Urinary bladder (tissue), 4 donors: Measurements from ENCODE around the gene PABPN1. TPM values are rescaled to one million over a fixed set of nuclear protein-coding genes. Genes with fewer than 3 reads are reported as not detected.

Source experiments
- DNase-seq: peaks from one replicate; pipeline ENCODE4 v3.0.0-alpha.2; 2015; ENCODE audit errors: extremely low spot score
- H3K27ac ChIP-seq: one replicate; pipeline ENCODE4 v1.5.1; 2013; ENCODE audit warnings: low read depth, mild to moderate bottlenecking, moderate library complexity
- H3K36me3 ChIP-seq: one replicate; pipeline ENCODE4 v1.6.1; 2013; ENCODE audit warnings: mild to moderate bottlenecking, moderate library complexity; ENCODE audit not compliant: insufficient read depth
- H3K4me1 ChIP-seq: one replicate; pipeline ENCODE4 v1.6.1; 2013; ENCODE audit warnings: mild to moderate bottlenecking, moderate library complexity; ENCODE audit not compliant: insufficient read depth
- H3K4me3 ChIP-seq: one replicate; pipeline ENCODE4 v1.5.1; 2013; ENCODE audit warnings: low read depth, low read length
- WGBS: extraction: QIAGEN DNeasy Blood & Tissue Kit; methylation state at CpG from one replicate; pipeline ENCODE4 v1.1.7; 2013; 5-methylcytosine and 5-hydroxymethylcytosine counted together
- polyA plus RNA-seq: library from polyadenylated mRNA; stranded (reverse); fragments of 200-250 nt; gene quantifications from one replicate; pipeline ENCODE4 v1.2.3, GENCODE V29; 2013
- total RNA-seq: library from RNA; depleted of rRNA; stranded (reverse); fragments of >200 nt; gene quantifications from one replicate; pipeline ENCODE4 v1.2.3, GENCODE V29; 2014
- donor health status: healthy with polysubstance abuse.
- donor health status: healthy.

The PABPN1 gene
- total and polyA plus RNA-seq, 2 donors = 52.0 to 84.0 TPM

DNA sequence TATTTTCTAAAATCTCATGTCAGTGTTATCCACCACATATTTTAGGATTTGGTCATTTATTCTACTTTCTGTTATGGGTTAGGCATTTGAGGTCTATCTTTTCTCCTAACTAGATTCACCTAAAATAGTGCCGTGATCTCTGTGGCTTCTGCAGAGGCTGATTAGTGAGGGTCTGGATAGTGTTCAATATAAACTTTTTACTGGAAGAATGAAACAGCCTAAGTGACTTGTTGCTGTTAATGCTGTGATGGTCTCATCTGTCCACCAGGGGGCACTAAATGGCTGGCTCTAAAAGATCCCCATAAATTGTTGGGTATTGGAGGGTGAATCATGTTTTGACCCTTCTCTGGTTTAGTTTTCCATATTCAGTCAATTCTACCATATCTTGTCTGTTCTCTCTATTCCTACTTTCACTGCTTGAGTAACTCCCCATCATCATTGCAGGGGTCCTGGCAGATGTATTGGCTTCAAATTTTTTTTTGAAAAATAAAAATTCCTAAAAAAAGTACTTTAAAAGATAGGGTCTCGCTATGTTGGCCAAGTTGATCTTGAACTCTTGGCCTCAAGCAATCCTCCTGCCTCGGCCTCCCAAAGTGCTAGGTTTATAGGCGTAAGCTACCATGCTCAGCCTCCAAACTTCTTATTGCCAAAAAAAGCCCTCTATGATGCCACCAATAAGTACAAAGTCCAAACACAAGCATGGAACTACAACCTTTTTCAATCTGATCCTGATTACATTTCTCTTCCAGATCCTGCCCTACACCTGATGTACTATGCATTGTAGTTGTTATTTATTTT is 6.9 kb downstream of the PABPN1 start:
- peaks cover 9% of the 10 kb centered on the region for H3K36me3 ChIP-seq
- H3K4me1 ChIP-seq = no peaks in the 10 kb centered on the region
- WGBS = 40% methylated on average over 4 of the region's 4 CpGs
- no peak overlapping the region for H3K4me3 ChIP-seq
- DNase-seq = peak; percentile 71
- H3K27ac ChIP-seq = no peak overlapping the region

DNA sequence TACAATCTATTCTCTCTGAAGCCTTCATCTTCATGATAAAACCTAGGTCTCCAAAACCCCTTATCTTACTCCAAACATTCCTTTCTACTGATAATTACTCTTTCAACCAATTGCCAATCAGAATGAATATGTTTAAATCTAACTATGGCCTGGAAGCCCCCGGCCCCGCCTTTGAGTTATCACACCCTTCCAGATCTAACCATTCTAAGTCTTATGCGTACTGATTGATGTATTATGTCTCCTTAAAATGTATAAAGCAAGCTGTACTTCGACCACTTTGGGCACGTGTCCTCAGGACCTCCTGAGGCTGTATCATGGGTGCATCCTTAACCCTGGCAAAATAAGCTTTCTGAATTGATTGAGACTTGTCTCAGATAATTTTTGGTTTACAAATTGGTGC is 14.4 kb downstream of the PABPN1 start:
- Histone ChIP-seq H3K4me1 (no peaks in the 10 kb centered on the region), H3K27ac (no peak overlapping the region), H3K36me3 (no peaks in the 10 kb centered on the region), H3K4me3 (no peak overlapping the region)
- DNase-seq = no peak
- WGBS = 87% methylated on average over 5 of the region's 5 CpGs

DNA sequence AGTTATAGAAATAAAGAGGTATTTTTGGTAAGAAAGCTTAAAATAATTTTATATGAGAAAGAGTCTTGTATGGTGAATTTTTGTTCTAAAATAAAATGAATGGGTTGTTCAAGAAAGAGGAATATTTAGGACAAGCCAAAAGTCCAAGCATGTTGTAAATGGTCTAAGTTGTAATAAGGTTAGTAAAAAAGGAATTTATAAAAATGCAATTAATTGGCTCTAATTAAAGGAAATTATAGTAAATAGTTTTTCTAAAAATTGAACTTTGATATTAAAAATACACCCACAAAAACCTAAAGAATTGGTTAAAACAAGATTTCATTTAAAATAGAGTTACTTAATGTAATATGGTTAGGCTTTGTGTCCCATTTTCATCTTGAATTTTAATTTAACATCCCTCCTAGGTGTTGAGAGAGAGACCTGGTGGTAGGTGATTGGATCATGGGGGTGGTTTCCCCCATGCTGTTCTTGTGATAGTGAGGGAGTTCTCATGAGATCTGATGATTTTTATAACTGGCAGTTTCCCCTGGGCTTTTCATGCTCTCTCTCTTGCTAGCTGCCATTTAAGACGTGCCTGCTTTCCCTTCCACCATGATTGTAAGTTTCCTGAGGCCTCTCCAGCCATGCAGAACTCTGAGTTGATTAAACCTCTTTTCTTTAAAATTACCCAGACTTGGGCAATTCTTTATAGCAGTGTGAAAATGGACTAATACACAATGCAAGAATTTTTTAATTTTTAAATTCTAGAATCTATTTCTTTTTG is 18.4 kb downstream of the PABPN1 start:
- H3K4me3 ChIP-seq = no peak overlapping the region

DNA sequence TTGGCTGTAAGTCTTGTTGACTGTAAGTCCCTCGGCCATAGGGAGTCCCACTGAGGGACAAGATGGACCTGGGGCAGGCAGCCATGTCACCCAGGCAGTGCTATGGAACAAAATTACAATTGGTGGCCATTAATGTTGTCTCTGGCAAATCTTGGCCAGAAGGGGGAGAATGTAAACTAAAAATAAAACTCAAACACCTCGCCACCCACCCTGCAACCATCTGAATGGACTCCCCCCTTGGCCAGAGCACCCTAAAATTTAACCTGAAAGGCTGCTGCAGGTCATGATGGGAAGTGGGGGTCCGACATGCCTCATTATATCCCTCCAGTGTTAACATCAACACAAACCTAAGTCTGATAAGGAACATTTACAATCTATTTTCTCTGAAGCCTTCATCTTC is 23.2 kb downstream of the PABPN1 start:
- Histone ChIP-seq H3K4me3 (no peak overlapping the region), H3K4me1 (no peaks in the 10 kb centered on the region)
- 48% methylated on average over 3 of the region's 3 CpGs for WGBS

More for the DNA sequence above, 18.4 kb downstream of the PABPN1 start:
- no peak overlapping the region for H3K27ac ChIP-seq
- WGBS = 90% methylated on average over 1 of the region's 1 CpG
- no peaks in the 10 kb centered on the region for H3K4me1 ChIP-seq
- no peaks in the 10 kb centered on the region for H3K36me3 ChIP-seq
- DNase-seq = no peak

DNA sequence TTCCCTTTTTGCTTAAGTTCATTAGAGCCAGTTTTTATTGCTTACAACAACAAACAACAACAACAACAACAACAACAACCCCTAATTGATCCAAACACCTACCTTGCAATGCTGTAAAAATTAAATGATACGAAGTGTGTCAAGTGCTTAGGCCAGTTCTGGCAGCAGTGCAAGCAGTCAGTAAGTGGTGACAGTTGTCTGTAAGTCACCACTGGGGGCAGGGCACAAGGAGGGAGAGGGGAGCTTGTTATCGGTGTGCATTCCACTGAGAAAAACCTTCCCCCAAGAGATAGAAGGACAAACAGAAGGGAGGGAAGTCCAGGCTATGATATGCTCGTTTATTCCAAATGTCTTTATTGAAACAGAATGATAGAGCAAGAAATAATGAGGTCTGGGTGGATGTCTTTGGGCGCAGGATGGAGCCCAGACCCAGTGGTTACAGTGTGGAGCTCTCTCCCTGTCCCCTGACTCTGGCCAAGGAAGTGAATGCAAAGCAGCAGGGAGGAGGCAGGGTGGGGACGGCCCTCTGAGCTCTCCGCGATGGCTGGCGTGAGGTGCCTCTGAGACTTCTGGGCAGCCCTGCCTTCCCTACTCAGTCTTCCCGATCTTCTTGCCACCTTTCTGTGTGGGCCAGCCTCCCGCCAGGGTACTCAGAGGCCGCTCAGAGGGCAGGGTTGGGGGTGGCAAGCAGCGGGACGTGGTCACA is 24.9 kb downstream of the PABPN1 start:
- no peak for DNase-seq
- no peaks in the 10 kb centered on the region for H3K36me3 ChIP-seq
- no peak overlapping the region for H3K4me3 ChIP-seq
- no peaks in the 10 kb centered on the region for H3K4me1 ChIP-seq
- no peak overlapping the region for H3K27ac ChIP-seq
- 77% methylated on average over 13 of the region's 13 CpGs for WGBS

More for the DNA sequence above, 23.2 kb downstream of the PABPN1 start:
- no peaks in the 10 kb centered on the region for H3K36me3 ChIP-seq
- DNase-seq = no peak
- H3K27ac ChIP-seq = no peak overlapping the region

DNA sequence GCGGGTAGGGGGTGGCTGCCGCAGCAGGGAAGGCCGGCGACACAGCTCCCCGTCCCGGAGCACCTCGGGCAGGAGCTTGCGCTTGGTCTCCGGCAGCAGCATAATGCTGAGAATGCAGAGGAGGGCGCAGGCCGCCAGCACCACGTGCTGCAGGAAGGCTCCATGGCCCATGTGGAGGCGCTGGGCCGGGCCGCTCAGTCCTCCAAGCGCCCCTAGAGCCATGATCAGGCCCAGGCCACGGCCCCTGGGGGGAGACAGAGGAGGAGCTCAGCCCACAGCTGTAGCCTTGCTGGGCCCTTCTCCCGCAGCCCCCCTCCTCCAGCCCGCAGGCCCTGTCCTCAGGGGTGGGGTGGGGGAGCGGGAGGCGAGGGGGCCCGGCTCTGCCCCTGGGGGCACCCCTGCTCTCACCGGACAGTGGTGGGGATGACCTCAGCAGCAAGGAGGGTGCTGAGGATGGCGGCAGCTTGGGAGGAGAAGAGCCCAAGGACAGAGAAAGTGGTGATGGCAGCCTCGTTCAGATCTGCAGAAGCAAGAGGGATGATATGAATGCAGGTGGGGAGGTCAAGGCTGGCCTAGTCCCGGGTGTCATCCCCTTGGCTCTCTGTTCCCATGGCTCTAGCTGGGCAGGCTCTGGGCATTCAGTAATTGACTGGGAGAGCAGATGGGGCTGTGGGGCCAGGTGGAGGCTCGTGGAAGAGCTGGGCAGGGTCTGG is 25.6 kb downstream of the PABPN1 start:
- Histone ChIP-seq H3K4me3 (no peak overlapping the region), H3K36me3 (no peaks in the 10 kb centered on the region), H3K4me1 (peaks cover 2% of the 10 kb centered on the region), H3K27ac (no peak overlapping the region)
- no peak for DNase-seq
- WGBS = 84% methylated on average over 27 of the region's 27 CpGs

DNA sequence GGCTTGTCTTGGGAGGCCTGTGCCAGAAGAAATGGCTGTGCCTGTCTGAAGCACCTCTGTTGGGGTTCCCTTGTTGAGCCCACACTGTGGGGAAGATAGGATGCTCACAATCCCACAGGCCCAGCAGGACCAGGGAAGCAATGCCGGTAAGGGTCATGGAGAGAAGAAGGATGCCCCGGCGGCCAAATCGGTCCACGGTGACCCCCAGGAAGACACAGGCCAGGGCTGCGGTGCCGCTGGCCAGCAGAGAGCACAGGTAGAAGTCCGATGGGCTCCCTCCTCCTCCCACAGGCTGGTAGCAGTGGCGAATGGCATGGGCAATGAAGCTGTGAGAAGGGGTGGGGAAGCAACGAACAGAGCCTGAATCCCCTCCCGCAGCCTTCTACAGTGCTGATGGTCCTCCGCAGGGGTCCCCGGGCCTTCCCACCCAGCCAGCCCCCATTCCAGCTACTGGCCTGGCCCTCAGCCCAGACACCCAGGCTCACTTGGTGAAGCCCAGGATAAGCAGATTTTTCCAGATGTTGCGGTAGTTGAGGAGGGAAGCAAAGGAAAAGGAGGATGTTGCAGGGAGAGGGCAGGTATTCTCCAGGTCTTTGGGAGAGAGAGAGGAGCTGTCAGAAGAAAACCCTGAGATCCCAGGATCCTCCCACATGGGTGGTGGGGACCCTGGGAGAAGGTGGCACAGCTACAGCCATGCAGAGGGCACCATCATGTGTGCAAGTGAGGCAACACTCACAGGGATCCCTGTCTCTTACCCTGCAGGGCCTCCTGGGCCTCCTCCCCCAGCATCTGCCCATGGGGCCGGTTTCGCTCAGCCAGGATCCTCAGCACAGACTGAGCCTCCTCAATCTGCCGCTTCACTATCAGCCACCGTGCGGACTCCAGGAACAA is 26.4 kb downstream of the PABPN1 start:
- H3K27ac ChIP-seq = no peak overlapping the region
- no peak overlapping the region for H3K4me3 ChIP-seq
- no peak for DNase-seq
- H3K4me1 ChIP-seq = peaks cover 2% of the 10 kb centered on the region
- no peaks in the 10 kb centered on the region for H3K36me3 ChIP-seq
- 92% methylated on average over 19 of the region's 19 CpGs for WGBS

DNA sequence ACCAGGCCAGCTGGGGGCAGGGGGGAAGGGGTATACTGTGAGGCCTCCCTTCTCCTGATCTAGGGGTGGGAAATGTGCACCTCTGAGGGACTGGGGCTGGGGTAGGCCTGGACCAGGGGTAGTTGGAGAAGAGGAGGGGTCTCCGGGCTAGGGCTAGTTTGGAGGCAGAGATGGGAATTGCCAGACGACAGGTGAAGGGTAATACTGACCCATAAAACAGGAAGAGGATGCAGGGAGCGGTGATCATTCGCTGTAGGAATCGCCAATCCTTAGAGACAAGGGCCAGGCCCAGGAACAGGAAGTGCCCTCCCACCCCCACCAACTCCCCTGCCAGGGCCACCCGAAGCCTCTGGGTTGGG is 27.0 kb downstream of the PABPN1 start:
- no peak for DNase-seq
- Histone ChIP-seq H3K27ac (no peak overlapping the region), H3K4me3 (no peak overlapping the region), H3K4me1 (peaks cover 2% of the 10 kb centered on the region), H3K36me3 (no peaks in the 10 kb centered on the region)
- 87% methylated on average over 6 of the region's 6 CpGs for WGBS

DNA sequence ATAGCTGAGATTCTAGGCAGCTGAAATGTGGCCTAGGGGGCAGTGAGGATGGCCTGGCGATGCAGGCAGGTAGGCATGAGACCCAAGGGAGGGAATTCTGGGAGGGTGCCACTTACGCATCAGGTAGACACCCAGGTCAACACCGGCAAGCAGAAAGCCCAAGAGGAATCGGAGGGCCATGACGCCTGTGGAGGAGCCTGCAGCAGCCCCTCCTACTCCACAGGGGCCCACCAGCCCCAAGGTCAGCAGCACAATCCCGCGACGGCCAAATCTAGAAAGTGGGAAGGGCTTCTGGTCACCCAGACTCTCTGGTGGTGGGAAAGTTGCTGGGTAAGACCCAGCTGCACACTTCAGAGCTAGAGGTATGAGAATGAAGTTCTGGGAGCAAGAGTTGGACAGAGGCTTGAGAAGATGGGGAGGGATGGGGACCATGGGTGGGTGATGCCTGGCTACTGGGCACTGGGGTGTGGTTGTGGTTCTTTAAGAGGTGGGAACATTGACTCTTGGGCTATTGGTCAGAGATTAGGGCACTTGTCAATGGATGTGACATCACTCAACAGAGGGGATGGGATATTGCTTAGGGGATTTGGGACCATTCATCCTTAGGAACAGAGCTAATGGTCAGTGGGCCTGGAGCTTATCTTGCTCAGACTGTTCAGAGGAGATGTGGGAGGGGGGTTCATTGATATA is 28.0 kb downstream of the PABPN1 start:
- H3K36me3 ChIP-seq = no peaks in the 10 kb centered on the region
- H3K4me1 ChIP-seq = peaks cover 2% of the 10 kb centered on the region
- H3K4me3 ChIP-seq = no peak overlapping the region
- no peak overlapping the region for H3K27ac ChIP-seq
- WGBS = 91% methylated on average over 8 of the region's 8 CpGs
- no peak for DNase-seq

DNA sequence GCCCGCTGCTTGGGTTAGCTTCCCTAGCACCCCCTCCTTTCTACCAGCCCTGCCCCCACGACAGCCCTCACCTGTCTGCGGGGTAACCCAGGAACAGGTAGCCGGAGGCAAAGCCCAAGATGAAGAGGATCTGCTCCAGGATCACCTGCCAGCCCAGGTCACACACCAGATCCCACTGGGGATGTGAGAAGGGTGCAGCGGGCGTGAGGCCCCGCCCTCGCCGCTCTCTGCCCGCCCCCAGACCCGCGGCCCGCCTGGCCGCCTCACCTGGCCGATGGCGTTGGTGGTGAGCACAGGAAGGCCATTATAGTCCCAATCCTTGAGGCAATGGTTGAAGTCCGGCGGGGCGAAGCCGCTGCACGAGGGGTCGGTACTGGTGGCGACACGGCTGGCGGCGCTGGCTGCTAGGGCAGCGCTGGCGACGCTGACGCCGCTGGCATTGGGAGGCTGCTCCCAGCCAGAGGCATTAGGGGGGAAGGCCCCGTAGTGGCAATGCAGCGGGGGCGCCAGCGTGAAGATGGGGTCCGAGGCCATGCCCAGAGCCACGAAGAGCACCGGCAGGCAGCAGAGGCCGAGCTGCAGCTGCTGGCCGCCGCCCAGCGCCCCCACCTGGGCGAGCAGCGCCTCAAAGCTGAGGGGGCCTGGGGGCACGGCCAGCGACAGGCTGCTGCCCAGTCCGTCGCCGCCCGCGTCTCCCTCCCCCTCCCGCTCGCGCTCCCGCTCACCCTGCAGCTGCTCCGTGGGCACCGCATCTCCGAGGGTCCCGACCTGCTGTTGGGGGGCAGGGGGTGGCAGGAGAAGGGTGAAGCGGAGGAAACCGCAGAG is 30.6 kb downstream of the PABPN1 start:
- Histone ChIP-seq H3K4me3 (peak overlapping the region; percentile 65), H3K36me3 (no peaks in the 10 kb centered on the region), H3K27ac (no peak overlapping the region), H3K4me1 (peaks cover 2% of the 10 kb centered on the region)
- 7% methylated on average over 61 of the region's 61 CpGs for WGBS
- no peak for DNase-seq

DNA sequence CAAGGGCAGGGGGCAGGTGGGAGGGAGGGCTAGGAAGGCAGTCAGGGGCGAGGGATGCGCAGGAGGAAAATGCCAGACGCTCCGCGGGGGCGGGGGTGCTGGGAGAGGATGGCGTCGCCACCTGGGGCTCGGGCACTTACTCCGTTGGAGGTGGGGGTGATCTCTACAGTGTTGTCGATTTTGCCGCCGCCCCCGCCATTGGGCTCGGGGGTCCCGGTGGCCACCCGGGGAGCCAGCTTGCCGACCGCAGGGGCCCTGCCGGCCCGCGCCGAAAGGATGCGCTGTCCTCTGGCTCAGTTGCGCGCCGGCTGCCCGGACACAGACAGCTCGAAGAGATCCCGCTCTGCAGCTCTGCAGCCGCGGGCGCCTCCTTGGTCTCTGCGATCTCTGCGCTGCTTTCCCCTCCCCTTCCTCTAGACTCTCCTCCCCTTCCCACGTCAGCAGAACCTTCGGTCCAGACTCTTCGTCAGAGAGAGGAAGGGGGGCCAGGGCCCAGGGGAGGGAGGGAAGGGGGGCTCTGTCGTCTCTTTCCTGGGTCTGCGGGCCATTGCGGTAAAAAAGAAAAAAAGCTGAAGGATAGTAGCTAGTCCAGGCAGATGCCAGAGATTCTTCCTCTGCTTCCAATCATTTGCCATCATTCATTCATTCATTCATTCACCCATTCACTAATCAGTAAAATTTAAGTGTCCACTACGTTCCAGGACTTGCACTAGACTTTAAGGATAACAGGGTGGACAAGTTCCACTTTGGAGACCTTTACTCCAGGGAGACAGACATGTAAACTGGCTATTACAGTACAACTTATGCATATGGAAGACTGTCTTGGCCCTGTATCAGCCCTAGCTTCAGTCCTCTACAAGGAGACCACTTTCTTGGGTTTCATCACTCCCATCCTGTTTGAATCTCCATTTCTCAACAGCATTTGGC is 31.5 kb downstream of the PABPN1 start, which contains the start of gene SLC22A17:
TSS of gene SLC22A17 (minus strand) at position 382 of the 927 bp plus-strand sequence.
- no peaks in the 10 kb centered on the region for H3K36me3 ChIP-seq
- peaks cover 2% of the 10 kb centered on the region for H3K4me1 ChIP-seq
- no peak within 1 kb of the TSS for H3K27ac ChIP-seq
- H3K4me3 ChIP-seq = peak within 1 kb of the TSS; percentile 65
- DNase-seq = peak; percentile 90
- WGBS = under 1% methylated on average over 42 of the region's 42 CpGs
